Natural killer cell (primary cell): Measurements from ENCODE around the gene PAQR5. TPM values are rescaled to one million over a fixed set of nuclear protein-coding genes. Genes with fewer than 3 reads are reported as not detected.

Experiments
- ATAC-seq, 3 donors: fragments of 150-1000 bp in 2 of 3; fragments of 200-7000 bp in 1 of 3; cut with Tn5 transposase; 1 replicate in 1 of 3; 2 replicates in 2 of 3; pipeline ENCODE4 v1.10.0; 2021; ENCODE audit warnings: mild to moderate bottlenecking in 2 of 3, moderate library complexity in 2 of 3
- DNase-seq, 2 donors: peaks; one replicate each; pipeline versions ENCODE4 v3.0.0 to v3.0.0-alpha.2; 2013 to 2021; ENCODE audit warnings: mixed read lengths in 1 of 2
- H3K27ac ChIP-seq: one replicate; pipeline ENCODE4 v1.5.1; 2013; ENCODE audit warnings: mild to moderate bottlenecking, low read length
- H3K27me3 ChIP-seq: one replicate; pipeline ENCODE4 v1.6.1; 2013; ENCODE audit warnings: low read length; ENCODE audit not compliant: control insufficient read depth, insufficient read depth
- H3K36me3 ChIP-seq: one replicate; pipeline ENCODE4 v1.6.1; 2013; ENCODE audit warnings: low read length; ENCODE audit not compliant: control insufficient read depth, insufficient read depth
- H3K4me1 ChIP-seq: one replicate; pipeline ENCODE4 v1.6.1; 2013; ENCODE audit warnings: low read length; ENCODE audit not compliant: control insufficient read depth, insufficient read depth
- H3K4me3 ChIP-seq: one replicate; pipeline ENCODE4 v1.5.1; 2013; ENCODE audit warnings: low read length
- H3K9me3 ChIP-seq: one replicate; pipeline ENCODE4 v1.6.1; 2013; ENCODE audit warnings: low read length; ENCODE audit not compliant: control insufficient read depth, insufficient read depth
- H3K27ac Mint-ChIP-seq, 2 donors: one replicate each; pipeline ENCODE4 v1.8.0; 2022; ENCODE audit warnings: mild to moderate bottlenecking in 2 of 2, mixed read lengths in 2 of 2, moderate library complexity in 1 of 2
- H3K27me3 Mint-ChIP-seq, 2 donors: one replicate each; pipeline ENCODE4 v1.8.0; 2022; ENCODE audit warnings: low read depth in 2 of 2, mixed read lengths in 2 of 2
- H3K36me3 Mint-ChIP-seq: one replicate; pipeline ENCODE4 v1.8.0; 2022; ENCODE audit warnings: mixed read lengths
- H3K4me1 Mint-ChIP-seq, 2 donors: one replicate each; pipeline ENCODE4 v1.8.0; 2022; ENCODE audit warnings: mixed read lengths in 2 of 2
- H3K4me3 Mint-ChIP-seq: one replicate; pipeline ENCODE4 v1.8.0; 2022; ENCODE audit warnings: mild to moderate bottlenecking, moderate library complexity, mixed read lengths
- H3K9me3 Mint-ChIP-seq, 2 donors: one replicate each; pipeline ENCODE4 v1.8.0; 2022; ENCODE audit warnings: mixed read lengths in 2 of 2
- WGBS: methylation state at CpG from one replicate; pipeline ENCODE4 v1.1.7; 2013; ENCODE audit warnings: missing lambda C conversion rate; ENCODE audit not compliant: insufficient coverage; 5-methylcytosine and 5-hydroxymethylcytosine counted together
- intact Hi-C: fragments of 100-400 bp; cut with micrococcal nuclease; formaldehyde crosslinking; loops from one replicate; pipeline ENCODE4 v1.14.2; 2022
- total RNA-seq, 4 donors: library from RNA; stranded (reverse); fragments of 120-200 nt in 1 of 4; gene quantifications; one replicate each; pipeline versions ENCODE4 v1.2.3 to v1.2.4, GENCODE V29; 2013 to 2022
- TF ChIP-seq, protein P1 (sequence below): fragments of 200-600 bp; IDR thresholded peaks from one replicate; pipeline ENCODE4 v1.8.0; 2022; ENCODE audit warnings: antibody characterized with exemption

The PAQR5 gene
- total RNA-seq, 3 donors from 2014 or later (not counting 1 experiment from before 2014, with no cell fraction given) = 0.40 to 1.1 (median 0.59) TPM

DNA sequence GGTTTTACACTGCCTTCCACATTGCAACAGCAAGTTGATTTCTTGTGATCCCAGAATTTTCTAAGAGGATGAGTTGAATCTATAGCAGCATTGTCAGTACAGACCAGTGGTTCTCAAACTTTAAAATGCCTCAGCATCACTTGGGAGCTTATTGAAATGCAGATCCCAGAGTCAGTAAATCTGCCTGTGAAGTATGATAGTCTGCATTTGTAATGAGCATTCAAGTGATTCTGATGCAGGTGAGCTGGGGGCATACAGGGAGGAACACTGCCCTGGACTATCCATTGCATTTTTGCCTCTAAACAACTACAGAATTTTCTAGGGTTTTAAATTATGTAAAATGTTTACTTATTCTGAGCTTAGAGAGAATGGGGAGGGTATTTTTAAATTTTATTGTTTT, 27.5 kb upstream of the PAQR5 start:
- Histone ChIP-seq H3K36me3 (no peaks in the 10 kb centered on the region), H3K9me3 (no peaks in the 10 kb centered on the region), H3K4me1 (no peaks in the 10 kb centered on the region), H3K27ac (no peak overlapping the region), H3K4me3 (no peak overlapping the region), H3K27me3 (no peaks in the 10 kb centered on the region)
- peaks cover 0 to 10% of the 10 kb centered on the region in 2 donors for H3K27me3 Mint-ChIP-seq
- H3K4me3 Mint-ChIP-seq = no peak overlapping the region
- no peaks in the 10 kb centered on the region for H3K4me1 Mint-ChIP-seq
- TF ChIP-seq, protein P1, sequence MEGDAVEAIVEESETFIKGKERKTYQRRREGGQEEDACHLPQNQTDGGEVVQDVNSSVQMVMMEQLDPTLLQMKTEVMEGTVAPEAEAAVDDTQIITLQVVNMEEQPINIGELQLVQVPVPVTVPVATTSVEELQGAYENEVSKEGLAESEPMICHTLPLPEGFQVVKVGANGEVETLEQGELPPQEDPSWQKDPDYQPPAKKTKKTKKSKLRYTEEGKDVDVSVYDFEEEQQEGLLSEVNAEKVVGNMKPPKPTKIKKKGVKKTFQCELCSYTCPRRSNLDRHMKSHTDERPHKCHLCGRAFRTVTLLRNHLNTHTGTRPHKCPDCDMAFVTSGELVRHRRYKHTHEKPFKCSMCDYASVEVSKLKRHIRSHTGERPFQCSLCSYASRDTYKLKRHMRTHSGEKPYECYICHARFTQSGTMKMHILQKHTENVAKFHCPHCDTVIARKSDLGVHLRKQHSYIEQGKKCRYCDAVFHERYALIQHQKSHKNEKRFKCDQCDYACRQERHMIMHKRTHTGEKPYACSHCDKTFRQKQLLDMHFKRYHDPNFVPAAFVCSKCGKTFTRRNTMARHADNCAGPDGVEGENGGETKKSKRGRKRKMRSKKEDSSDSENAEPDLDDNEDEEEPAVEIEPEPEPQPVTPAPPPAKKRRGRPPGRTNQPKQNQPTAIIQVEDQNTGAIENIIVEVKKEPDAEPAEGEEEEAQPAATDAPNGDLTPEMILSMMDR = no peak
- no peaks in the 10 kb centered on the region for H3K36me3 Mint-ChIP-seq
- H3K9me3 Mint-ChIP-seq = no peaks in the 10 kb centered on the region
- intact Hi-C loops = no loop called here
- DNase-seq (no peak), ATAC-seq (no peak)
- no peak overlapping the region for H3K27ac Mint-ChIP-seq

DNA sequence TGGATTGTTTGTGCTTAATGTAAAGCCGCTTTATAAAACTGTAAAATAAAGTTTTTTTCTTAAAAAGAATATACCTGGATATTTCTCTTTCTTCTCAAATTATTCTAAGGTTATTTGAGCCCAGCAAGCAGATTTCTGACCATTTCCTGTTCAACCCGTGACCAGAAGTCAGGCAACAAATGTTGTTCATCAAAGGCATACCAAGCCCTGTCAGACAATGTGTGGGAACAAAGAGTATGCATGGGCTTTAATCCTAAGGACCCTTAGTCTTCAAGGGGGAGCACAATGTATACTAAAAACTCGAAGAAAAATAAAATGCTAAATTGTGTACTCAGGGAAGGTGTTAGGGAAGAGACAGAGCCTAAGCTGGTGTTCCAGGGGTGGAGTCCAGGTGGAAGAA, 26.6 kb upstream of the PAQR5 start:
- ATAC-seq (no peak), DNase-seq (no peak)
- H3K9me3 ChIP-seq = no peaks in the 10 kb centered on the region
- H3K4me1 Mint-ChIP-seq = no peaks in the 10 kb centered on the region
- WGBS = 47% methylated on average over 2 of the region's 3 CpGs
- no peak overlapping the region for H3K27ac Mint-ChIP-seq
- H3K4me3 ChIP-seq = no peak overlapping the region
- no peak overlapping the region for H3K27ac ChIP-seq
- no peaks in the 10 kb centered on the region for H3K9me3 Mint-ChIP-seq
- H3K27me3 Mint-ChIP-seq = peaks cover 0 to 10% of the 10 kb centered on the region in 2 donors
- H3K36me3 Mint-ChIP-seq = no peaks in the 10 kb centered on the region
- intact Hi-C loops = no loop called here
- TF ChIP-seq, protein P1 = no peak
- H3K4me3 Mint-ChIP-seq = no peak overlapping the region
- no peaks in the 10 kb centered on the region for H3K4me1 ChIP-seq
- no peaks in the 10 kb centered on the region for H3K27me3 ChIP-seq
- no peaks in the 10 kb centered on the region for H3K36me3 ChIP-seq

DNA sequence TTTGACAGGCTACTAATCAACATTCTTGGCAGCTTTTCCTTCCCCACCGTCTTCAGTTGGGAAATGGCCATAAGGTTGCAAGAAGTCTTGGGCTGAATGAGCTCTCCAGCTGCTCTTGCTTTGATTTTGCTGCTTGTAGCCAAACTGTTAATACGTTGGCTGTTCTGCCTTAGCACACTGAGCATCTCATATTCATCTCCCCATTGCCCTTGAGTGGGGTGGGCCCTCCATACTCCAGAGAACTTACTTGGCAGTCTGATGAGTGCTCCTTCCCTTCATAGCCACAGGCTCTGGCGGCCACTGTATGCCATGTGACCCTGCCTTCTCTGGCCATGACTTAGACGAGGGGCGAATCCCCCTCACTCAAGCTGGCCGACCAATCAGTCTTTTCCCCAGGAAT, 25.8 kb upstream of the PAQR5 start:
- Histone ChIP-seq H3K4me3 (no peak overlapping the region), H3K27me3 (no peaks in the 10 kb centered on the region), H3K9me3 (no peaks in the 10 kb centered on the region), H3K36me3 (no peaks in the 10 kb centered on the region), H3K4me1 (no peaks in the 10 kb centered on the region), H3K27ac (no peak overlapping the region)
- DNase-seq (no peak), ATAC-seq (no peak)
- H3K9me3 Mint-ChIP-seq = no peaks in the 10 kb centered on the region
- TF ChIP-seq, protein P1 = no peak
- no peak overlapping the region for H3K4me3 Mint-ChIP-seq
- intact Hi-C loops = no loop called here
- 91% methylated on average over 6 of the region's 6 CpGs for WGBS
- peaks cover 0 to 10% of the 10 kb centered on the region in 2 donors for H3K27me3 Mint-ChIP-seq
- H3K27ac Mint-ChIP-seq = no peak overlapping the region
- H3K4me1 Mint-ChIP-seq = no peaks in the 10 kb centered on the region
- H3K36me3 Mint-ChIP-seq = no peaks in the 10 kb centered on the region

DNA sequence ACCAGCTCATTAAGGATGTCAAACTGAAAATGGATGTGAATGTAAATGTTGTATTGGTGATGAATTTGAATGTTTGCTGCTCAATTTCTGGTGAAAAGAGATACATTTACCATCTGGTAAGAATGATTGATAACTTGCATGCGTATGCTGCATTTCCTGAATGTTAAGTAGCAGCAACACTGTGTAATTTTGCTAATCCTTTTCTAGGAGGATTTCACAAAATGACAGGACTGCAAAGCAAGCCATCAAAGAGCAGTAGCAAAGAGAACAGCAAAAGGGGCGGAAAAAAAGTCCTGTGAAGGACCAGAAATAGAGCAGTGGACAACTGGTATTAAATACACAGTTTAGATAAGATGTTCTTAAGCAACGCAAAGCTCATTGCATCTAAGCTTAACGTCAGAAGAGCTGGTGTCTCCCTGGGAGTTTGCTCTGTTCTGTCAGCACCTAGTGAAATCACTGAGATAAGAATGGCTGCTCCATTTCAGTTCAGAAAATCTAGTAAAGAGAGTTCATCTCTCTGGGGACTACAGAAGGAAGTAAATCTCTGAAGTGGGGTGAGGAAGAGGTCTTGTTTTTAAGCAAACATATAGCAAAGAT, 23.5 kb upstream of the PAQR5 start:
- Histone ChIP-seq H3K27ac (no peak overlapping the region), H3K27me3 (no peaks in the 10 kb centered on the region), H3K36me3 (no peaks in the 10 kb centered on the region), H3K4me3 (no peak overlapping the region), H3K4me1 (no peaks in the 10 kb centered on the region), H3K9me3 (no peaks in the 10 kb centered on the region)
- Mint-ChIP-seq H3K27ac (no peak overlapping the region), H3K27me3 (peaks cover 0 to 10% of the 10 kb centered on the region in 2 donors), H3K36me3 (no peaks in the 10 kb centered on the region), H3K4me3 (no peak overlapping the region), H3K4me1 (no peaks in the 10 kb centered on the region), H3K9me3 (no peaks in the 10 kb centered on the region)
- ATAC-seq = no peak
- intact Hi-C loops = no loop called here
- no peak for DNase-seq
- WGBS = 87% methylated on average over 4 of the region's 4 CpGs
- TF ChIP-seq, protein P1 = no peak
